Stimulated activated CD8-positive, alpha-beta memory T cell treated with anti-CD3 and anti-CD28 coated beads, Interleukin-4, amount 100 ng/mL, for 24 hours (primary cell): ENCODE measurements around the gene GRIN1.

Experiments
- DNase-seq: peaks from one replicate; pipeline ENCODE4 v3.0.0-alpha.2; 2020; ENCODE audit warnings: low read depth

GRIN1 gene

DNA sequence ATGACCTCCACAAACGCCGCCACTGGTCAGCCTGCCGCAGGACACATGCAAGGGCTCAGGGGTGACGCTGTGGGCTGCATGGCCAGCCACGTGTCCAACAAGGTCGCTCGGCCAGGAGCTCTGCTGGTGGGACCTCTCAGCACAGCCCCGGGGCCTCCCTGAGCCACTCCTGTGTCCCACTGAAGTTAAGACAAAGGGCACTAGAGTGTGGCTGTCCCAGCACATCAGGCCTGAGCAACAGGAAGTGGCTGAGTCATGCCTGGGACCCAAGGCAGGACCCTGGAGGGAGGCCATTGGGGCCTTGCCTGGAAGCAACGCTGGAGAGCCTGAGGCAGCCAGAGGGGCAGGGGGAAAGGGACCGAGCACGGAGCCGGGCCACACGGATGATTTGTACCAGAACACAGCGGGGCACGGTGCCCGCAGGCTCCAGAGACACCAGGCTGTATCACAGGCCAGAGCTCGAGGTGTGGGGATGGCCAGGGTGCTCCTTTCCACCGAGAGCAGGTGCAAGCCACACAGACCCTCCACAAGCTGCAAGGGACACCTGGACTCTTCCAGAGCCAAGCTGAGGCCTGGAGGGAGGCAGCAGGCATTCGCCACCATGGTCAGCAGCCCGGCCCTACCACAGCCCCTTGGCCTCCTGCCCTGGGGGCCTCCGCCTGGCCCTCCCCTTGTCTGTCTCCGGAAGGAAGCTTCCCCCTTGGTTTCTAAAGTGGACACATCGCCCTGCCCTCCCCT is 39.4 kb downstream of the GRIN1 start:
- DNase-seq, result no peak

DNA sequence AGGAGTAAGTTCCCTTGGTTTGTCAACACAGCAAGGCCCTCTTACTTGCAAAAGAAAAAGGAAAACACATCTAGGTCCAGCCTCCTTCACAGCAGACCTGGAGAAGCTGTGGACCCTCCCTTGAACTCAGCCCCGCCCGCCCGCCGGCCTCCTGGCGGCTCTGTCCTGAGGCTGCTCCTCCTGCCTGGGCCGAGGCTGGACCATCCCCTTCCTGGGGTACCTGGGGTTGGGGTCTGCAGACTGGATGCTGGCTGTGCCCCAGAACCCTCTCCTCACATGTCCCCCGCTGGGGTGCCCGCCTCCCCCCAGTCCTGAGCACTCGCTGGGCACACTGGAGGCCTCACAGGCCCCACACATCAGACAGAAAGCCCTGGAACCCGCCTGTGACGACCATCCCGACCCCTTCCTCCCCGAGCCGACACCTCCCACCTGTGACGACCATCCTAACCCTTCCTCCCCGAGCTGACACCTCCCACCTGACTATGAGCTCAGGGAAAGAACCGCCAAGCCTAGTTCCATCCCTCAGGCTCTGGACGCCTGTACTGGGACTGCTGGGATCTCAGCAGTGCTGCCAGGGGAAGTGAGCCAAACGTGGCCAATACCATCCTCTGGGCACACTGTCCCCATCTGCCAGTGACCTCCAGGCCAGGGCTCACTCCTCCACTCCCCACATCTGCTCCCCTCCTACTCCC is 40.1 kb downstream of the GRIN1 start:
- no peak for DNase-seq

DNA sequence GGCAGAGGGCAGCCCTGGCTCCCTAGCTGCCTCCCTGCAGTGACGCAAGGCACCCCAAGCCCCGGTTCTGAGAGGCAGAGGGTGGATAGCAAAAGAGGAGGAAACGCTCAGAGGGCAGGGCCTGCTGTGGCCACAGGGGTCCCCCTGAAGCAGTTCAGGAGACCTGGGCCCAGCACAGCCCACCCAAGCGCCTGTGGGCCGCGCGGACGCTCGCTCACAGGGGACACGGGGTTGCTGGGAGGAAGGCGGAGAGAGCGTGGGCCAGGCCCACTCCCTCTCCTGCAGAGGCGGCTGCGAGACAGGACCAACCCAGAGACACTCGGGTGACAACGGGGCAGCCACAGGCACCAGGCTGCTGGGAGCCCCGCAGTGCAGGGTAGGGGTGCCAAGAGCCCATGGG is 40.8 kb downstream of the GRIN1 start:
- DNase-seq, result no peak

DNA sequence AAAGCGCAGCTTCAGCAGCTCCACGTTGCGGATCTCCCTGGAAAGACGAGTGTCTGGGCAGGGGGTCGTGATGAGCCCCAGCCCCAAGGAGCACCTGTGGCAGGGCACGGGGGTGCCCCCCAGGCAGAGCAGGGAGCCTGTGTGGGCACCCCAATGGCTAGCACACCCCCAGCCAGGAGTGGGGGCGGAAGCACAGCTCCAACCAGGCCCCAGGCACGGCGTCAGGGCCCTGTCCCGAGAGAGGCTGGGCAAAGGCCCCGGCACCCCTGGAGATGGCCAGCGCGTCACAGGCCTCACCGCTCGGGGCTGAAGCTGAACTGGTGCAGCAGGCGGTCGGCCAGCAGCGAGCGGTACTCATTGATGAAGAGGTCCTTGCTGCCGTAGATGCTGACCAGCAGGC is 41.5 kb downstream of the GRIN1 start:
- no peak for DNase-seq

DNA sequence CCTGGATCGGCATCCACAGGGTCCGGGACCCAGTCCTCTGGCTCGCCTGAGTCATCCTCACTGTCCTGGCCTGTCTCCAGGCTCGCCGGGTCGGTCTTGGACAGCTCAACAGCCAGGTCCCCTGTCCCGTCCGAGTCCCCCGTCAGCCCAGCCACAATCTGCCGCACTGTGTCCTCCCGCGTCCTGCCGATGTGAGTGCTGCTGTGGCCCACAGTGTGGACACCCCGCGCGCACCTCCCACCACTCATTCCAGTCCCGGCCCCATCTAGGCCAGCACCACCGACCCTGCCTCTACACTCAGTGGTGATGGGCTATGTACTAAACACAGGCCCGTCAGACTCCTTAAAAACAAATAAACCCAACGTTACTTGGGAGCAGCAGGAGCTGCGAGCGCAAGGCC is 42.7 kb downstream of the GRIN1 start:
- no peak for DNase-seq

DNA sequence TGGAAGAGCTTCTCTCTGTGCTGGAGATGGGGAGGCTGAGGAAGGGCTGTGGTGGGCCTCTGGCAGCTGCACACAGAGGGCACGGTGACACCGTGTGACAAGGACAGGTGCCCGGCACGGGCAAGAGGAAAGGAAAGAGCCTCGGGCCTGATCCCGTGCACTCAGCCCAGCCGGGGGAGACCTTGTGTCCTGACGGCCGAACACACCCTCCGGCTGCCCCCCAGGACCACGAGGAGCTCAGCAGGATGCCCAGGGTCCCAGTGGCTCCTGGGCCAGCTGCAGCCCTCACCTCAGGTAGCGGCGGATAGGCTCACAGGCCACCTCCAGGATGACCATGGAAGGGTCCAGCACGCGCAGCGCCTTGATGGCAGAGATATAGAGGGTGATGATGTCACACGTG is 43.9 kb downstream of the GRIN1 start:
- DNase-seq, result no peak

DNA sequence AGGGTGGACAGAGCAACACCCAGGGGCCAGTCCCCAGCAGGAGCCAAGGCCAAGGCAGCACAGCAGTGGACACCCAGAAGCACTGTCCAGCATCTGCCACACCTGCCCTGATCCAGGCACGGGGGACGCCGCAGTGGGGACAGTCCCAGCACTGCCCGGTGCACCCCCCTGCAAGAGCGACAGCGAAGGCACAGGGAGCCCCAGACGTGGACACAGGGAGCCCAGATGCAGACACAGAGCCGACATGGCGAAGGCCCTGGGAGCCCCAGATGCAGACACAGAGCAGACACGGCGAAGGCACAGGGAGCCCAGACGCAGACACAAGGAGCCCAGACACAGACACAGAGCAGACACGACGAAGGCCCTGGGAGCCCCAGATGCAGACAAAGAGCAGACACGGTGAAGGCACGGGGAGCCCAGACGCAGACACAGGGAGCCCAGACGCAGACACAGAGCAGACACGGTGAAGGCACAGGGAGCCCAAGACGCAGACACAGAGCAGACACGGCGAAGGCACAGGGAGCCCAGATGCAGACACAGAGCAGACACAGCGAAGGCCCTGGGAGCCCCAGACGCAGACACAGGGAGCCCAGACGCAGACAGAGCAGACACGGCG is 45.1 kb downstream of the GRIN1 start:
- no peak for DNase-seq

DNA sequence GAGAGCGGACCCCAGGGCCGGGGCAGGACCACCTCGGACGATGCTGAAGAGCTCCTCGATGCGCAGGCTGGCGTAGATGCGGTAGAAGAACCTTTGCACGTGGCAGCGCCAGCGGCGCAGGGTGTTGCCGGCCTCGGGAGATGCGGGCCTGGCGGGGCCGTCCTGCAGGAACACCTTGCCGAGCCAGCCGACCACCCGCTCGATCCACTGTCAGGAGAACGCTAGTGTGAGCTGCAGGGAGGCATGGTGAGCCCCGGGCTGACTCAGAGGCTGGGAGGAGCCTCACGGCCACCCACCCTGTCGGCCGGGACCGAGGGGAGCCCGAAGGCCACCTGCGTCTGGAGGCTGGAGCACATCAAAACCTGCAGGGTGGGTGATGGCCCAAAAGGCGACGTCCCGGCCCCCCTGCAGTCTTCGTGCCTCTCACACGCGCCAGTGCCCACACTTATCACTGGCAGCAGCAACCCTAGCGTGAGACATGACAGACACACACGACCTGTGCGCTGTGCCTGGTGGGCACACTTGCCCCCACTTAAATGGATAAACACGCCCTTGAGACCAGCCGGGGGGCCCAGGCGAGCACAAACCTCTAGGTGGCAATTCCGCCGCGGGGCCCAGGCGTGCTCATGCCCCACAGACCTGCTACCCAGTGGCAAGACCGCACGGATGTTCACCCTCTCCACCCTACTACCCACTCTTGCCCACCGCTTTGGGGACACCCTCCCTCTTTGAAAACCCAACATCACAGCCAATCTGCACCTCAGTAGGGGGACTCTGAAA is 46.1 kb downstream of the GRIN1 start:
- DNase-seq, result no peak

DNA sequence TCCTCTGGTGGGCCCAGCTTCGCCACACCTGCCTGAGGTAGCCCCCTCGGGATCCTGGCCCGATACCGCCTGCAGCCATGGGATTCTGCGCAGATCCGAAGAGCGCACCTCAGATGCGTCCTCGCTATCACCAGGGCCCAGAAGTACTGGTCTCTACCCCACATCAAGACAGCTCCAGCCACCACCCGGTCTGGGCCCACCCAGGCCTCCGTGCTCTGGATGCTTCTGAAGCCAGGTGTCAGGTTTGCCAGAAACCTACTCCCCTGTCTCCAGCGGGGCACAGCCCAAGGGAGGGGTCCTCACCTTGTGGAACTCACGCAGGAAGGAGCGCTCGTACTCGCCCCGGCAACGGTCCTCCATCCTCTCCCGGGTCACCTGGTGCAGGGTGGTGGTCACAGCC is 47.0 kb downstream of the GRIN1 start:
- no peak for DNase-seq

DNA sequence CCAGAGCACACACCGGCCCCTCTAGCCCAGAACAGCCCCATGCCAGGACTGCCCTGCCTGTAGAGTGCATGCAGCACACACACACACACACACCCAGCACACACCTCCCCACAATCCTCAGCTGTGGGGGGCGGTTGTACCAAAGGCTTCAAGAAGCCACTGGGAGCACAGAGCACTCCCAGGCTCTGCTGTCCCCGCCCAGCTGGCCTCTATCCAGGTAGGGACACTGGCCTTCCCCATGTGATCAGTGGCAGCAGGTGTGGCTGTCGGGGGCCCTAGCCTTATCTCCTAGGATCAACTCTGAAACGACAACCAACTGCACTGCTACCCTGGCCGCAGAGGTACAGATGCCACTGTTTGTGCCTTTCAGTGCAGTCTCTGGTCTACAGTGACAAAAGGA is 47.4 kb downstream of the GRIN1 start:
- no peak for DNase-seq

DNA sequence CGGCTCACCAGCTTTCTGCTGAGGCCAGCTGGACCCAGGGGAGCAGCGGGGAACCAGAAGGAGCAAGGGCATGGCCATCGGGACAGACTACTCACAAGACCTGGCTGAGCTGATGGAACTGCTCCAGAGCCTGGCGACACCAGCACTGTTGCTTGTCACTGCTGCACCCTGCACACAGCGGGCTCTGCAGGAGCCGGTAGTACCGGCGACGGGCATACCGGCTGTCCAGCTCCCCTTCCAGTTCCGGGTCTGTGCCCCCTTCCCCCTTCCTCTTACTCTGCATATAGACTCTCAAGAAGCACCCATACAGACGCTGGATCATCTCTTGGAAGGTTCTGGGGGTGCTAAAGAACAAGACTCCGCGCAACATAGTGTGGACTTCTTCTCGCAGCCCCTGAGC is 48.4 kb downstream of the GRIN1 start:
- DNase-seq, result no peak

DNA sequence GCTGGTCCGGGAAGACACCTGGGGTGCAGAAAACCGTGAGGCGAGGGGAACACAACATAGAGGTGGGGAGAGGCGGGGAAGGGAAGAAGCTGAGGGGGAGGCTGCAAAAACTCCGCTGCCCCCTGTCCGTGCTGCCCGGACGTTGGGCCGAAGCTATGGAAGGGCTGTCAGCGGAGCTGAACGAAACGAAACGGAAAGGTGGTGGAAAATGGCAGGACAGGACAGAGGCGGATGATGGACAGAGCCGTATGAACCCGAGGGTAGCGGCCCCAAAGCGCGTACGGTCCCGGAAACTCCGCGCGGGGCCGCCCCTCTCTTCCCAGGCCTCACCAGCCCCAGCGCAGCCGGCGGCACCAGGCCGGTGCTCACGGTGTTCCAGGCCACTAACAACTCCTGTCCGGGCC is 49.1 kb downstream of the GRIN1 start:
- no peak for DNase-seq

DNA sequence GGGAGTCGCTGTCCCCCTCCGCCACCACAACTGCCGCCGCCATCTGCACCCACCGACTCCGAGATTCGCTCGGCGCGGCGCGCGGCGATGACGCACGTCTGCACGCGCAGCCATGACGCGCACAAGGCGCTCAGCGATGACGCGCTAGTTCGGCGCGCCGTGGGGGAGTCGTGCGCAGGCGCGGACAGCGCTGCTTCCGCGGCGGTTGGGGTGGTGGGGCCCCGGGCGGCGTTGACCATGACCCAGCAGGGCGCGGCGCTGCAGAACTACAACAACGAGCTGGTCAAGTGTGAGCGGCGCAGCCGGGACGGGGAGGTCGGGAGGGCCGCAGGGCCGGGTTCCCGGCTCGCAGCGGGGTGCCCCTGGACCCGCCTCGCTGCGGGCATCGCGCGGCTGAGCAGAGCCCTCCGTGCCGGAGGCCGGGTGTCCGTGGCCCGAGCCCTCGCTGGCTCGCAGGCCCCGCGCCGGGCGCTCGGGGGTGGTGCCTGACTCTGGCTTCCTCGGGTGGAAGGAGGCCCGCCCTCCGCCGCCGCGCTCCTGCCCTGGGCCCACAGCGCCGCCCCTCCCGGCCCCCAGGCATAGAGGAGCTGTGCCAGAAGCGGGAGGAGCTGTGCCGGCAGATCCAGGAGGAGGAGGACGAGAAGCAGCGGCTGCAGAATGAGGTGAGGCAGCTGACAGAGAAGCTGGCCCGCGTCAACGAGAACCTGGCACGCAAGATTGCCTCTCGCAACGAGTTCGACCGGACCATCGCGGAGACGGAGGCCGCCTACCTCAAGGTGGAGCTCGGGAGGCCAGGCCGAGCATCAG is 49.7 kb downstream of the GRIN1 start, which contains the start of the genes ANAPC2 and SSNA1:
ANAPC2 (minus strand) TSS at position 71 of the 807 bp plus-strand sequence; CDS start at position 43, 28 bp downstream.
SSNA1 (plus strand) TSS at position 187 of the 807 bp plus-strand sequence; CDS start at position 238, 51 bp downstream.
- peak; percentile 90 for DNase-seq

DNA sequence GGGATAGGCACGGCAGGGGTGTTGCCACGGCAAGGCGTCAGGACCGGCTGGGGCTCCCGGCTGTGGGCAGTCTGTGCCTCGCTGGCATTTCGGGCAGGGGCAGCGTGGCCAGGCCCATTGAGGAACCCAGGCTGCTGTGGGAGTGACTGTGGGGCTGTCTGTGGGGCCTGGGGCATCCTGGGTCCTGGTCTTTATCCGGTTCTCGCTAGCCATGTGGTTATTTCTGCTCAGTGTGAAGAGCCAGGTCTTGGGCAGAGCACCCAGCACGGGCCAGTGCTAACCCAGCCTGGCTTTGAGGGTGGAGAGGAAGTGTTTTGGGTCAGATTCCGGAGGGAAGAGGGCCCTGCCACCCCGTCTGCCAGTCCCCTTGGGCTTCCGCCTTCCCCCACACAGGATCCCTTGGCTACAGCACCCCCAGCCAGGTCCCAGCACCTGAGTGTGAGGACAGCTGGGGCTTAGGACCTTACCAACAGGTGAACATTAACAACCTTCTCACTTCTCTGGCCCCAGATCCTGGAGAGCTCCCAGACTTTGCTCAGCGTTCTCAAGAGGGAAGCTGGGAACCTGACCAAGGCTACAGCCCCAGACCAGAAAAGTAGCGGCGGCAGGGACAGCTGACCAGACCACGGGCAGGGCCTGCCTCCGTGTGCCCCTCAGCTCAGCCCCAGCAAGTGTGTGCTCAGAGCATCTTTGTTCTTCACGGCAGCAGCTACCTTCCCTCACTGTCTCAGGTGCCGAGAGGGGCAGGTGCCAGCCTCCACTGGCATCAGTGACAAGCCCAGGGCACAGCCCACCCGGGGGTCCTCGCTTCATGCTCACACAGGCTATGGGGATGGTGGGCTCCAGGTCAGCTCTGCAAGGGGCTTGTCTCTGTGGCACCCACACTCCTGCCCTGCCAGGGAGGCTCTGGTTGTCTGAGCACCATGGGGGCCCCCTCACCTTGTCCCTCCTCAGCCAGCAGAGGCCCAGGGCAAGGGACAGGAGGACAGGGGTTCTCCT is 50.6 kb downstream of the GRIN1 start:
- no peak for DNase-seq

DNA sequence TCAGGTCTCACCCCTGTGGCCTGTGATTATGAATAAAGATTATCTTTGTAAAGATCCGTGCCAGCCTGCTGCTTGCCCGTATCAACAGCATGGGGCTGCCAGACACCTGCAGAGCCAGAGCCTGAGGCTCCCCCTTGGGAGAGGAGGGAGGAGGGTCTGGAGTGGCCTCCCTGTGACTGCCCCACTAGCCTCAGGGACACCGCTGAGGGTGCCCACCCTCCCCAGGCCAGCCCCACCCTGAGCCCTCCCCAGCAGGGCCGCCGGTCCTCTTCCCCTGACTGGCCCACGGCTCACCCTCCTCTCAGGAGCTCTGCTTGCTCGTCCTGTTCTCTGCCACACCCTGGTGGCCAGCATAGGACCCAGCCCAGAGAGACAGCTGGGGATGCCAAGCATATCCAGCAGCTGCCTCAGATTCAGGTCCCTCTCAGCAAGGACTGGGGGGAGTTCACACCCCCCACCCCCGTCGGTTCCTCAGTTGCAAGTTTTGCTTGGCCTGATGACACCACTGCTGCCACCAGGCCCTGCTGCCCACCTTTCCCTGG is 51.4 kb downstream of the GRIN1 start:
- no peak for DNase-seq

DNA sequence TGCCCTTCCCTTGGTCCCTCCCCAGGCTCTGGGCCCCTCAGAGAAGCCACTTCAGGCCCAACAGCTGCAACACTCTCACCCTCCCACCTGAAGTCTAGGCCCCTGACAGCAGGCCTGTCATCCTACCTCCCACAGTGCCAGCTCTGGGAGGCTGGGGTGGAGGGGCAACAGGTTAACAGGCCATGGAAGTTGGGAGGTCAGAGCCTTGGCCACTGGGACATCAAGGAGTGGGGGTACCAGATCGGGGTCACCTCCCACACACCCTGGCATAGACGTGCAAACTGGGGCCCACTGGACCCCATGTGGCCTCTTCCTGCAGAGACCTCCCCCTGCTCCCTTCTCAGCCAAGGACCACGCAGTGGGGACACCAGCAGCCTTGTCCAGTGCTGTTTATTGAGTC is 52.3 kb downstream of the GRIN1 start:
- no peak for DNase-seq

DNA sequence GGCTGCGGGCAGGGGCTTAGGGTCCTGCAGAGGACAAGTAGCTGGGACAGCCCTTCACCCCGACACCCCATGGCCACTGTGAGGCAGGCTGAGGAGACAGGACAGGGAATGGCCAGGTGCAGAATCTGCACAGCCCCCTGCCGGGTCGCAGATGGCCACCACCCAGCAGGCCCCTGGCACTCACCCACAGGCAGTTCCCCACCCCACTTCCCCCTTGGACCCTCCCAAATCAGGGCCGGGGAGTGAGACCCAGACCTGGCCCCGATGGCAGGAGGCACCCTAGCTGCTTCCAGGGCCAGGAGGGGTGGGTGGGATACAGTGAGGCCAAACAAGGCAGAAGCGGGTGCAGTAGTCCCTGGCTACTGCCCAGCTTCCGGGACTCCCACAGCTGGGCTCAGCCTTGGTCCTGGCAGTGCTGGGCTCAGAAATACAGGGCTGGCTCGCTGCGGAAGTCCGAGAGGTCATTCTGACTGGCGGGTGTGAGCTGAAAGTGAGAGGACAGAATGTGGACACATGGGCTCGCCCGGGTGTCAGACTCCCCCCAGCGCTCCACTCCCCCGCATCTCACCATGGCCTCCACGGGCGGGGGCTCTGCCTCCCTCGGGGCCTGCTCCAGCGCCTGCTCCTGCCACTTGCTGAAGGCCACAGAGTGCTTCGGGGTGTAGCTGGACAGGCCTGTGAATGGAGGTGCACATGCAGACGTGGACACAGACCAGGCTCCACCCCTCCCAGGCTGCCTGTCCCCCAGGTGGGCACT is 52.9 kb downstream of the GRIN1 start:
- no peak for DNase-seq

DNA sequence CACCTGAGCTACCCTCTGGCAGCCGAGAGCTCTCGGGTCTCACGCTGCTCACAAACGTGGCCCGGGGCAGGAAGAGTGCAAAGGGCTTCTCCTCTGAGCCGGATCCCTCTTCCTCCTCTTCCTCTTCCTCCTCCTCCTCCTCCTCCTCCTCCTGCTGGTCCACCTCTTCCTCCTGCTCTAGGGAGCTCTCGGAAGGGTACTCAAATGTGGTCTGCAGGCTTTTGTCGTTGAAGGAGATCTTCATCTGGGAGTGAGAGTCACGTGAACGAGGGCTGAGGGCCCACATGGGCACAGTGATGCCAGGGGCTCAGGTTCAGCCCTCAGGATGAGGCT is 53.5 kb downstream of the GRIN1 start:
- DNase-seq, result no peak

DNA sequence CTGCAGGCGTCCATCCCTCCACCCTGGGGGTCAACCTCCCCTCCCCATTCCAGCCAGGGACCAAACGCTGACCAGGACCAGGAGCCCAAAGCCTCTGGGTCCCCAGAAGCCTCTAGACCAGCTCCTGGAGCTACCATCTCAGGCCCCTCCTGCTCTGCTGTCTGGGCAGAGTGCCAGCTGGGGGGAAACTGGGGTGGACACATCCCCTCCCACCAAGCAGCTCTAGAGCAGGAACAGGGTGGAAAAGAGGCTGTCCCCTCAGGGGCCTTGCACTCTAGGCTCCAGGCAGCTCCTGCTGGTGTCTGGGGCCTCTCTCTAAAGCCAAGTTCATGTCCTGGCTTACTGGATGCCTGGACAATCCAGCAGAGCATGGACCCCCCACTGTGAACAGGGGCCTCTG is 53.9 kb downstream of the GRIN1 start:
- no peak for DNase-seq
